ENCODE results near the gene NPTX2.

GRCh38 chr7:98622926-98623325, 5.8 kb downstream of the NPTX2 start:
- TF ChIP-seq, protein P1, sequence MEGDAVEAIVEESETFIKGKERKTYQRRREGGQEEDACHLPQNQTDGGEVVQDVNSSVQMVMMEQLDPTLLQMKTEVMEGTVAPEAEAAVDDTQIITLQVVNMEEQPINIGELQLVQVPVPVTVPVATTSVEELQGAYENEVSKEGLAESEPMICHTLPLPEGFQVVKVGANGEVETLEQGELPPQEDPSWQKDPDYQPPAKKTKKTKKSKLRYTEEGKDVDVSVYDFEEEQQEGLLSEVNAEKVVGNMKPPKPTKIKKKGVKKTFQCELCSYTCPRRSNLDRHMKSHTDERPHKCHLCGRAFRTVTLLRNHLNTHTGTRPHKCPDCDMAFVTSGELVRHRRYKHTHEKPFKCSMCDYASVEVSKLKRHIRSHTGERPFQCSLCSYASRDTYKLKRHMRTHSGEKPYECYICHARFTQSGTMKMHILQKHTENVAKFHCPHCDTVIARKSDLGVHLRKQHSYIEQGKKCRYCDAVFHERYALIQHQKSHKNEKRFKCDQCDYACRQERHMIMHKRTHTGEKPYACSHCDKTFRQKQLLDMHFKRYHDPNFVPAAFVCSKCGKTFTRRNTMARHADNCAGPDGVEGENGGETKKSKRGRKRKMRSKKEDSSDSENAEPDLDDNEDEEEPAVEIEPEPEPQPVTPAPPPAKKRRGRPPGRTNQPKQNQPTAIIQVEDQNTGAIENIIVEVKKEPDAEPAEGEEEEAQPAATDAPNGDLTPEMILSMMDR (IDR thresholded peaks at IDR 0.05), result no peak
- no peak for TF ChIP-seq POLR2A (IDR thresholded peaks at IDR 0.05)

All from right lobe of liver (tissue), 4 donors.